Heart left ventricle (tissue), 16 donors: ENCODE results near the gene ZMIZ1. TPM values are rescaled to one million over a fixed set of nuclear protein-coding genes. Genes with fewer than 3 reads are reported as not detected.

Experiments
- ATAC-seq, 4 donors: fragments of 200-7000 bp; cut with Tn5 transposase; one replicate each; pipeline ENCODE4 v1.9.1; 2020 to 2022; ENCODE audit warnings: moderate library complexity in 4 of 4, mild to moderate bottlenecking in 3 of 4, moderate number of reproducible peaks in 1 of 4
- DNase-seq, 5 donors: peaks; one replicate each; pipeline ENCODE4 v3.0.0-alpha.2; 2020
- H3K27ac ChIP-seq, 12 donors: fragments of 200-600 bp; sonication (generic) in 4 of 12; one replicate each; pipeline versions ENCODE4 v1.5.0 to v1.8.0; 2016 to 2022; ENCODE audit warnings: mild to moderate bottlenecking in 2 of 12
- H3K27me3 ChIP-seq, 9 donors: fragments of 200-600 bp; sonication (generic) in 2 of 9; one replicate each; pipeline versions ENCODE4 v1.5.1 to v1.8.0; 2016 to 2022; ENCODE audit warnings: mild to moderate bottlenecking in 3 of 9
- H3K36me3 ChIP-seq, 9 donors: fragments of 200-600 bp; sonication (generic) in 2 of 9; one replicate each; pipeline versions ENCODE4 v1.5.0 to v1.8.0; 2018 to 2022; ENCODE audit warnings: mild to moderate bottlenecking in 2 of 9
- H3K4me1 ChIP-seq, 12 donors: fragments of 200-600 bp; sonication (generic) in 4 of 12; one replicate each; pipeline versions ENCODE4 v1.5.0 to v1.8.0; 2016 to 2022; ENCODE audit warnings: mild to moderate bottlenecking in 3 of 12
- H3K4me3 ChIP-seq, 12 donors: fragments of 200-600 bp; sonication (generic) in 4 of 12; one replicate each; pipeline versions ENCODE4 v1.5.0 to v1.8.0; 2017 to 2022; ENCODE audit warnings: mild to moderate bottlenecking in 9 of 12, moderate library complexity in 4 of 12
- H3K9me3 ChIP-seq, 12 donors: fragments of 200-600 bp; sonication (generic) in 4 of 12; one replicate each; pipeline versions ENCODE4 v1.5.0 to v1.8.0; 2016 to 2022; ENCODE audit warnings: mild to moderate bottlenecking in 1 of 12
- POLR2A ChIP-seq, 2 donors: fragments of 450-650 bp; IDR thresholded peaks; one replicate each; pipeline ENCODE4 v1.6.1; 2017; ENCODE audit warnings: antibody characterized with exemption in 2 of 2, mild to moderate bottlenecking in 2 of 2, moderate library complexity in 2 of 2
- WGBS, 4 donors: extraction: QIAGEN DNeasy Blood & Tissue Kit in 2 of 4; methylation state at CpG; one replicate each; pipeline versions ENCODE4 v1.1.5 to v1.1.7; 2013 to 2018; 5-methylcytosine and 5-hydroxymethylcytosine counted together
- intact Hi-C, 10 donors: fragments of 100-400 bp; cut with DNase I; formaldehyde crosslinking; loops; one replicate each; pipeline versions ENCODE4 v1.11.1 to v1.14.2; 2022
- polyA plus RNA-seq, 2 donors: library from polyadenylated mRNA; stranded (reverse); fragments of 200-250 nt; gene quantifications; one replicate each; pipeline ENCODE4 v1.2.3, GENCODE V29; 2013
- total RNA-seq, 9 donors: library from RNA; depleted of rRNA in 2 of 9; stranded (reverse); fragments of >200 nt in 2 of 9; fragmentation: NEBNext Ultra II Directional in 3 of 9; extraction: Animal tissue kit (Norgen Biotek cat#: 25700) in 3 of 9; gene quantifications; one replicate each; pipeline versions ENCODE4 v1.1.0 to v1.2.4, GENCODE V29; 2016 to 2023
- TF ChIP-seq, protein P1 (sequence below), 12 donors: fragments of 200-600 bp; sonication (generic) in 4 of 12; IDR thresholded peaks; one replicate each; pipeline versions ENCODE4 v1.5.0 to v1.8.0; 2018 to 2022; ENCODE audit warnings: antibody characterized with exemption in 12 of 12, mild to moderate bottlenecking in 5 of 12
- donor health status: ischemic (EF 13 %, LVEDD 7.1; RV severe dilation, severe dysfunction).
- donor health status: healthy with polysubstance abuse.
- donor health status: DM: no; HTN: yes; CAD: no.
- donor health status: DM: no; HTN: no; CAD: no.
- donor health status: ischemic (EF 25% LVEDD 6.9; RV normal size, moderate dysfunction).
- donor health status: ischemic (EF 25% LVEDD 5.7; RV mildly dilated, moderate dysfunction).
- donor health status: healthy.
- donor health status: DM: yes; HTN: yes; CAD: no.
- donor health status: ischemic (EF 35%, LVEDD 5.7; RV mildly dilated, moderate dysfunction).
- donor health status: nonischemic (EF 11% LVEDD 7.7; RV severe dilation, severe dysfunction).
- donor health status: DM: yes; HTN: yes; CAD: no.
- donor health status: PGD.
- donor health status: ischemic (EF 29% LVEDD 5.4; RV normal size, mild dysfunction).
- donor health status: nonischemic (EF 23%, LVEDD 6.1; RV moderate dilation, normal function).

Gene ZMIZ1
- total and polyA plus RNA-seq, 11 donors: 19.7 to 75.4 (median 49.2) TPM

DNA sequence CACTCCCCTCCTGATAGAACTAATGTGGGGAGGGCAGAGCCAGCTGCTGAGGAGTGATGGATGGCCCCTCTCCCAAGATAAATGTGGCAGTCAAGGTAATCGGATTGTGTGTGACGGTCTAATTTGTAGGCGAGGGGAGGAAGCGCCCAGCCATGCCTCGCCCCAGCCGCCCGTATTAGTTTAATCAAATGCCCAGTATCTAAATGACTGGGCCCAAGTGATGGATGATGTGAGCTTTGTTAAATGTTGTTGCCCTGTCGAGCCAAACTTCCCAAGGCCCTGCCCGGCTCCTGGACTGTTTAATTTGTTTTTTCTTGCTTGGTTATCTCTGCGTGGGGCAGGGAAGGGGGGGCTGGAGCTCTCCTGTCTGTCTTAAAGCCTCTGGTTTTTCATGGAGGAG, 190.1 kb downstream of the ZMIZ1 start:
- no peak for ATAC-seq
- no peaks in the 10 kb centered on the region for H3K27me3 ChIP-seq
- peaks cover 0 to 77% (median 51%) of the 10 kb centered on the region in 12 donors for H3K4me1 ChIP-seq
- no peak for TF ChIP-seq POLR2A (IDR thresholded peaks at IDR 0.05)
- TF ChIP-seq, protein P1, sequence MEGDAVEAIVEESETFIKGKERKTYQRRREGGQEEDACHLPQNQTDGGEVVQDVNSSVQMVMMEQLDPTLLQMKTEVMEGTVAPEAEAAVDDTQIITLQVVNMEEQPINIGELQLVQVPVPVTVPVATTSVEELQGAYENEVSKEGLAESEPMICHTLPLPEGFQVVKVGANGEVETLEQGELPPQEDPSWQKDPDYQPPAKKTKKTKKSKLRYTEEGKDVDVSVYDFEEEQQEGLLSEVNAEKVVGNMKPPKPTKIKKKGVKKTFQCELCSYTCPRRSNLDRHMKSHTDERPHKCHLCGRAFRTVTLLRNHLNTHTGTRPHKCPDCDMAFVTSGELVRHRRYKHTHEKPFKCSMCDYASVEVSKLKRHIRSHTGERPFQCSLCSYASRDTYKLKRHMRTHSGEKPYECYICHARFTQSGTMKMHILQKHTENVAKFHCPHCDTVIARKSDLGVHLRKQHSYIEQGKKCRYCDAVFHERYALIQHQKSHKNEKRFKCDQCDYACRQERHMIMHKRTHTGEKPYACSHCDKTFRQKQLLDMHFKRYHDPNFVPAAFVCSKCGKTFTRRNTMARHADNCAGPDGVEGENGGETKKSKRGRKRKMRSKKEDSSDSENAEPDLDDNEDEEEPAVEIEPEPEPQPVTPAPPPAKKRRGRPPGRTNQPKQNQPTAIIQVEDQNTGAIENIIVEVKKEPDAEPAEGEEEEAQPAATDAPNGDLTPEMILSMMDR (IDR thresholded peaks at IDR 0.05): no peak
- peaks cover 0 to 40% (median 15%) of the 10 kb centered on the region in 9 donors for H3K36me3 ChIP-seq
- H3K27ac ChIP-seq: peak overlapping the region in 2 of 12 donors; percentile 9 to 76
- intact Hi-C loops: no loop called here
- no peak overlapping the region for H3K4me3 ChIP-seq
- WGBS, 4 donors: 77 to 78% (median 77%) methylated on average over 10 of the region's 10 CpGs
- no peak for DNase-seq
- no peaks in the 10 kb centered on the region for H3K9me3 ChIP-seq

DNA sequence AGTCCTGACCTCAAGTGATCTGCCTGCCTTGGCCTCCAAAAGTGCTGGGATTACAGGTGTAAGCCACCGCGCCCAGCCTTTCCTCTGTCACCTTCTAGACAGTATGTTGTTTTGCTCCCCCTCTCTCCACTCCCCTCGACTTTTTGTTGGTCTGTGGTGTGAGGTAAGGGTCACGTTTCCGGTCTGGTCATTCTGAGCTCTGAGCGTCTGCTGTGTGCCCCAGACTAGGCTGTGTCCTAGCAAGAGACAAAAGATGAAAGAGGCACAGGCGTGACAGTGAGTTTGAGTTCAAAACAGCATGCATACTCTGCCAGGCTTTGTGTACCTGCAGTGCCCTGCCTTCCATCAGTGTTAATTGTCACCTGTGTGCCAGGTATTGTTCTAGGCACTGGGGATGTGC, 191.1 kb downstream of the ZMIZ1 start:
- Histone ChIP-seq H3K9me3 (no peaks in the 10 kb centered on the region), H3K4me3 (no peak overlapping the region), H3K36me3 (peaks cover 0 to 39% (median 15%) of the 10 kb centered on the region in 9 donors), H3K27ac (peak overlapping the region in 4 of 12 donors; percentile 23 to 79 (median 58)), H3K27me3 (no peaks in the 10 kb centered on the region), H3K4me1 (peaks cover 0 to 84% (median 56%) of the 10 kb centered on the region in 12 donors)
- intact Hi-C loops: no loop called here
- WGBS, 4 donors: 79 to 87% (median 87%) methylated on average over 7 of the region's 7 CpGs
- no peak for DNase-seq
- no peak for ATAC-seq
- no peak for TF ChIP-seq POLR2A (IDR thresholded peaks at IDR 0.05)
- TF ChIP-seq, protein P1 (IDR thresholded peaks at IDR 0.05): no peak

DNA sequence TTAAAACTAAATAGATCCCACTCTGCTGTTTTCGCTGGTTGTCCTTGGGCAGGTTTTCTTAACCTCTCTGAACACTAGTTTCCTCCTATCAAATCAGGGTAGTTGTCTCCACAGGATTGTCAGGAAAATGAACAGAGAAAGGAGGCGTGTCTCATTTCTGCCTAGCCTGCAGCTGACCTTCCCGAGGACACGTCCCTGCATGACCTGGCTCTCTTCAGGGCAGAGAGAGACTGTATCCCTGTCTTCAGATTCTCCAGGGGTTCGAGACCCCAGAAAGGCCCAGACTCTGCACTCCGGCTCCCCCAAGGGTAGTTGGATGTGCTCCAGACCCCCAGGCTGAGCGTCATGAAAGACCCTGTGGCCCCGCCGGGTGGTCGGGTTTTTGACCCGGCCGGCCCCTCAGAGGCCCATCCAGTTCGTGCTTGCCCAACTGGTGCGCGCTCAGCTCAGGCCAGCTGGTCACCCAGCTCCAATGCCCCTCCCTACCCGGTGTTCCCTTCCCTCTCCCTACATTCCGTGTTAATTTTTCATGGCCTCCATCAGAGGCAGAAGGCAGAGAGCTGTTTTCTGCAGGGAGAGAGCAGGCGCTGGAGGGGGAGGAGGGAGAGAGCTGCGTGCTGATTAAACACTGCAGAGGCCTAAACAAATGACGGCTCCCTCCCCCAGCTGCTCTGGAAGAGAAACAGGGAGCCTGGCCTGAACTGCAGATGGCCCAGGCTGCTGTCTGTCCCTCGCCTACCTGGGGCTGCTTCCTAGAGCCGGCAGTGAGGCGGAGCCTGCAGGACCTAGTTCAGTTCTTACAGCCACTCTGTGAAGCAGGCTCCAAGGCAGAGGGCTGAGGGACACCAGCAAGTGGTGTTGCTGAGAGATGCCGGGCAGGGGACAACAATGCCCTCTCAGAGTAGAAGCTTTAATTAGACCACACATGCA, 192.3 kb downstream of the ZMIZ1 start:
- Histone ChIP-seq H3K36me3 (peaks cover 0 to 37% (median 12%) of the 10 kb centered on the region in 9 donors), H3K4me3 (no peak overlapping the region), H3K4me1 (peaks cover 4 to 91% (median 64%) of the 10 kb centered on the region in 12 donors), H3K27ac (peak overlapping the region in 11 of 12 donors; percentile 41 to 79 (median 65)), H3K9me3 (no peaks in the 10 kb centered on the region), H3K27me3 (no peaks in the 10 kb centered on the region)
- 41 to 56% (median 43%) methylated on average over 23 to 24 of the region's 24 CpGs for WGBS, 4 donors
- intact Hi-C loops: no loop called here
- TF ChIP-seq, protein P1 (IDR thresholded peaks at IDR 0.05): no peak
- TF ChIP-seq POLR2A (IDR thresholded peaks at IDR 0.05): no peak
- DNase-seq: no peak
- peak; percentile 36 to 56 (median 47) for ATAC-seq

DNA sequence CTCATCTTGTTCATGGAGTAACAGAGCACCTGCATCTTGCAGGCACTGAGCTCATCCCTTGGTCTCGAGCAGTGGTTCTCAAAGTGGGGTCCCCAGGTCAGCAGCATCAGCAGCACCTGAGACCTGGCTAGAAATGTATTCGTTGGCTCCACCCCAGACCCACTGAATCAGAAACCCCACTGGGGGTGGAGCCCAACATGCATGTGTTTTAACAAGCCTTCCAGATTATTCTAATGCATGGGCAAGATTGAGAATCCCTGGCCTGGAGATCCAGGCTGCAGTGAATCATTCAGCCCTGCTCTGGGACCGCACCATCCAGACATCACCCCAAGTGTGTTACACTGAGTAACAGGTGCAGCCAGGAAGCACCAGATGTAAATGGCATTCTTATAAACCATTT, 193.4 kb downstream of the ZMIZ1 start:
- Histone ChIP-seq H3K9me3 (no peaks in the 10 kb centered on the region), H3K27me3 (no peaks in the 10 kb centered on the region), H3K4me3 (no peak overlapping the region), H3K36me3 (peaks cover 0 to 31% (median 4%) of the 10 kb centered on the region in 9 donors), H3K4me1 (peaks cover 13 to 99% (median 74%) of the 10 kb centered on the region in 12 donors), H3K27ac (peak overlapping the region in 5 of 12 donors; percentile 41 to 79 (median 70))
- WGBS, 4 donors: 84 to 100% (median 91%) methylated on average over 2 to 3 of the region's 3 CpGs
- DNase-seq: no peak
- TF ChIP-seq, protein P1 (IDR thresholded peaks at IDR 0.05): no peak
- TF ChIP-seq POLR2A (IDR thresholded peaks at IDR 0.05): no peak
- intact Hi-C loops: no loop called here
- no peak for ATAC-seq
